HUES6 (cell line): ENCODE results near the gene MRAP2.
"Not testable (repeated sequence)": the region's sequence is repeated elsewhere in the genome, so short reads cannot be mapped to it uniquely, and the experiment has no call there.

Experiments used
- H3K27ac ChIP-seq: 2 replicates; pipeline ENCODE4 v1.7.0; 2013; ENCODE audit warnings: low read depth, mild to moderate bottlenecking, low read length, inconsistent platforms
- H3K27me3 ChIP-seq: 2 replicates; pipeline ENCODE4 v1.6.1; 2013; ENCODE audit warnings: low read length; ENCODE audit not compliant: control insufficient read depth, insufficient read depth
- H3K36me3 ChIP-seq: 2 replicates; pipeline ENCODE4 v1.6.1; 2013; ENCODE audit warnings: low read length; ENCODE audit not compliant: control insufficient read depth, insufficient read depth
- H3K4me1 ChIP-seq: 2 replicates; pipeline ENCODE4 v1.6.1; 2013; ENCODE audit warnings: low read length; ENCODE audit not compliant: control insufficient read depth, insufficient read depth
- H3K4me3 ChIP-seq: 2 replicates; pipeline ENCODE4 v1.5.1; 2013; ENCODE audit warnings: low read depth, low read length
- H3K9ac ChIP-seq: one replicate; pipeline ENCODE4 v1.6.1; 2013; ENCODE audit warnings: mild to moderate bottlenecking, low read length
- H3K9me3 ChIP-seq: 2 replicates; pipeline ENCODE4 v1.6.1; 2013; ENCODE audit warnings: low read depth, low read length; ENCODE audit not compliant: control insufficient read depth, insufficient read depth

Gene MRAP2

DNA sequence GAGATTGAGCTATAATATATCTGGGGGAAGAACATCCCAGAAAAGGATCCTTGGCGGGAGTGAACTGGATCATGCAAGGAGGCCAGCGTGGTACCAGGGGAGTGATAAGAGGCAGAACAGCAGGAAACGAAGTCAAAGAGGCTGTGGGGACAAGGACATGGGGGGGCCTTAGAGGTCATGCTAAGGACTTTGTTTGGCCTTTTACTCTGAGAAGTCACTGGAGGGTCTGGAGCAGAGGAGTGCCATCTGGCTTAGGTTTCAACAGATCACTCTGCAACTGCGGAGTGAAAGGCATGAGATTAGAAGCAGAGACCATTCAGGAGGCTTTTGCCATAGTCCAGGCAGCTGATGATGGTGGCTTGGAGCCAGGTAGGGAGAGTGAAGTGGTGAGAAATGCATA lies 24.3 kb downstream of the MRAP2 start:
- Histone ChIP-seq H3K36me3 (no peaks in the 10 kb centered on the region), H3K27ac (no peak overlapping the region), H3K9me3 (no peaks in the 10 kb centered on the region), H3K4me1 (peaks cover 33% of the 10 kb centered on the region), H3K9ac (no peak overlapping the region), H3K27me3 (no peaks in the 10 kb centered on the region), H3K4me3 (no peak overlapping the region)

GRCh38 chr6:84059082-84059481 lies 25.5 kb downstream of the MRAP2 start:
- Histone ChIP-seq H3K27me3 (no peaks in the 10 kb centered on the region), H3K9me3 (no peaks in the 10 kb centered on the region), H3K27ac (no peak overlapping the region), H3K36me3 (no peaks in the 10 kb centered on the region), H3K4me3 (no peak overlapping the region), H3K9ac (no peak overlapping the region), H3K4me1 (peaks cover 26% of the 10 kb centered on the region)

- Histone ChIP-seq H3K9ac (no peak overlapping the region), H3K9me3 (no peaks in the 10 kb centered on the region)
These were observed 27.6 kb downstream of the MRAP2 start for GRCh38 chr6:84061174-84061573.

DNA sequence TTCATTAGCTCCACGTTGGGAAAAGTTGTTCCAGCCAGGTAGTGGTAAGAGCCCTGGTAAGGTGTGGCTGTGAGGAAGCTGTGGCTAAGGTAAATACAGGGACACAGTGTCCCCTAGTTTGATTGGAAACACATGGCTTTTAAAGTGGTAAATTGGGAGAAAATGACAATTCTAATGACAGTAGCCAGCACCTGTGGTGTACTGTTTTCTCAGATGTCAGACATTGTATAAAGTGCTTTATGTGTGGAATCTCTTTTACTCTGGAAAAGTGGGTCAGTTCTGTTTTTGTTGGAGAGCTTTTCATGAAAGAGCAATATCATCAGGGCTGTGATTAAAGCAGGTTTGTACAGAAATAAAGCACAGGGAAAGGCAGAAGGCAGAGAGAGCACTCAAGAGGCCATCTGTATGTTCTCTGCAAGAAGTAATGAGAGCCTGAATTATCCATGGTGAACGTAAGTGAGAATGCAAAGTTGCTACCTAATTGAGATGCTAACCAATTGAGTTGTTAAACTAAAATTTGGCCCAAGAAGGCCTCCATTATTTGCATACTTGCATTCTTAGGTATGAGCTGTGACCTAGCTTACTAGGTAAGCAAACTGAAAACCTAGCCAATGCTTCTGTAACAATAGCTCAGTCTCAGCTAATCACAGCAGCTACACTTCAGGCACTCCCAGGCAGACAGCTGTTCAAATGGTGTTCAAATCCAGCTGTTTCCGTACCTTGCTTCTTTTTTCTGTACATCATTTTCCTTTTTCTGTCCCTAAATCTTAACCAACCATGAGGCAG lies 28.2 kb downstream of the MRAP2 start:
- H3K27me3 ChIP-seq: no peaks in the 10 kb centered on the region
- no peaks in the 10 kb centered on the region for H3K9me3 ChIP-seq
- no peaks in the 10 kb centered on the region for H3K36me3 ChIP-seq
- H3K9ac ChIP-seq: no peak overlapping the region
- no peak overlapping the region for H3K27ac ChIP-seq
- no peak overlapping the region for H3K4me3 ChIP-seq
- H3K4me1 ChIP-seq: peaks cover 26% of the 10 kb centered on the region

More at GRCh38 chr6:84061174-84061573, 27.6 kb downstream of the MRAP2 start:
- H3K36me3 ChIP-seq: no peaks in the 10 kb centered on the region
- no peak overlapping the region for H3K4me3 ChIP-seq
- H3K27me3 ChIP-seq: no peaks in the 10 kb centered on the region
- H3K27ac ChIP-seq: no peak overlapping the region
- peaks cover 26% of the 10 kb centered on the region for H3K4me1 ChIP-seq

DNA sequence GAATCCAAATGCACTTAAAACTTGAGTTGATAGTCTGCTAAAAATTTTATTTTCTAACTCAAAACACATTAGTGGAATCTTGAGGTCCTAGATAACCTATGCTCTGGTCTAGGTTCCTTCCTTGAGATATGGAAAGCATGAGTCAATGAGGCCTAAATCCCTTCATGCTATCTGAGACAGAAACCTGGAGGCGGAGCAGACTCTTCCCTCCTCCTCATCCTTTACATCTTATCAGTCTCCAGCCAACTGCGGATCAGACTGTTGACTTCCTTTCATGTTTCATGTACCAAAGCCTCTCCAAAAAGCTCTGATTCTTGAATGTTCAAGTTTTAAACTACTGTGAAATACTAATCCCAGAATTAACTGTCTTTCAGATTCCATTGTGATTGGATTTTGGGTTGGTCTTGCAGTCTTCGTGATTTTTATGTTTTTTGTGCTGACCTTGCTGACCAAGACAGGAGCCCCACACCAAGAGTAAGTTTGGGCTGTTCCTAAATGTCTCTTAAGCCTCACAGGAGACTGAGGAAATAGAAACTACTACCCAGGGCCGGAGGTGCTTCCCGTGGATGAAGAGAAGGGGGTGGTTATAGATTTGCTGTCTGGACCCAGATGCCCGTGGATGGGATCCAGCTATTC lies 29.1 kb downstream of the MRAP2 start:
- Histone ChIP-seq H3K27me3 (no peaks in the 10 kb centered on the region), H3K4me3 (no peak overlapping the region), H3K4me1 (peaks cover 26% of the 10 kb centered on the region), H3K9ac (no peak overlapping the region), H3K27ac (no peak overlapping the region), H3K9me3 (no peaks in the 10 kb centered on the region), H3K36me3 (no peaks in the 10 kb centered on the region)

GRCh38 chr6:84065693-84066290 lies 32.2 kb downstream of the MRAP2 start:
- no peaks in the 10 kb centered on the region for H3K27me3 ChIP-seq
- no peak overlapping the region for H3K27ac ChIP-seq
- H3K4me1 ChIP-seq: peaks cover 19% of the 10 kb centered on the region
- no peak overlapping the region for H3K4me3 ChIP-seq
- H3K36me3 ChIP-seq: no peaks in the 10 kb centered on the region
- H3K9me3 ChIP-seq: no peaks in the 10 kb centered on the region
- H3K9ac ChIP-seq: no peak overlapping the region

GRCh38 chr6:84066536-84066935 lies 33.0 kb downstream of the MRAP2 start:
- Histone ChIP-seq H3K9me3 (no peaks in the 10 kb centered on the region), H3K9ac (no peak overlapping the region), H3K27me3 (no peaks in the 10 kb centered on the region), H3K36me3 (no peaks in the 10 kb centered on the region), H3K4me1 (peaks cover 15% of the 10 kb centered on the region), H3K27ac (no peak overlapping the region), H3K4me3 (no peak overlapping the region)

DNA sequence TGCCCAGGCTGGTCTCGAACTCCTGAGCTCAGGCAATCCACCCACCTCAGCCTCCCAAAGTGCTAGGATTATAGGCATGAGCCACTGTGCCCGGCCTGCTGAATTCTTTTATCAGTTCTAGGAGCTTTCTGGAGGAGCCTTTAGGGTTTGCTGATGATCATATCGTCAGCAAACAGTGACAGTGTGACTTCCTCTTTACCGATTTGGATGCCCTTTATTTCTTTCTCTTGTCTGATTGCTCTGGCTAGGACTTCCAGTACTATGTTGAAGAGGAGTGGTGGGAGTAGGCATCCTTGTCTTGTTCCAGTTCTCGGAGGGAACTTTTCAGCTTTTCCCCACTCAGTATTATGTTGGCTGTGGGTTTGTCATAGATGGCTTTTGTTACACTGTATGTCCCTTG lies 35.3 kb downstream of the MRAP2 start:
- not testable (repeated sequence) for H3K9ac ChIP-seq, H3K4me1 ChIP-seq, H3K27ac ChIP-seq, H3K4me3 ChIP-seq, H3K27me3 ChIP-seq, H3K9me3 ChIP-seq, H3K36me3 ChIP-seq

GRCh38 chr6:84072442-84072997 lies 38.9 kb downstream of the MRAP2 start:
- Histone ChIP-seq H3K36me3 (no peaks in the 10 kb centered on the region), H3K27me3 (no peaks in the 10 kb centered on the region), H3K4me3 (no peak overlapping the region), H3K27ac (no peak overlapping the region), H3K9ac (no peak overlapping the region), H3K4me1 (peaks cover 8% of the 10 kb centered on the region), H3K9me3 (no peaks in the 10 kb centered on the region)

DNA sequence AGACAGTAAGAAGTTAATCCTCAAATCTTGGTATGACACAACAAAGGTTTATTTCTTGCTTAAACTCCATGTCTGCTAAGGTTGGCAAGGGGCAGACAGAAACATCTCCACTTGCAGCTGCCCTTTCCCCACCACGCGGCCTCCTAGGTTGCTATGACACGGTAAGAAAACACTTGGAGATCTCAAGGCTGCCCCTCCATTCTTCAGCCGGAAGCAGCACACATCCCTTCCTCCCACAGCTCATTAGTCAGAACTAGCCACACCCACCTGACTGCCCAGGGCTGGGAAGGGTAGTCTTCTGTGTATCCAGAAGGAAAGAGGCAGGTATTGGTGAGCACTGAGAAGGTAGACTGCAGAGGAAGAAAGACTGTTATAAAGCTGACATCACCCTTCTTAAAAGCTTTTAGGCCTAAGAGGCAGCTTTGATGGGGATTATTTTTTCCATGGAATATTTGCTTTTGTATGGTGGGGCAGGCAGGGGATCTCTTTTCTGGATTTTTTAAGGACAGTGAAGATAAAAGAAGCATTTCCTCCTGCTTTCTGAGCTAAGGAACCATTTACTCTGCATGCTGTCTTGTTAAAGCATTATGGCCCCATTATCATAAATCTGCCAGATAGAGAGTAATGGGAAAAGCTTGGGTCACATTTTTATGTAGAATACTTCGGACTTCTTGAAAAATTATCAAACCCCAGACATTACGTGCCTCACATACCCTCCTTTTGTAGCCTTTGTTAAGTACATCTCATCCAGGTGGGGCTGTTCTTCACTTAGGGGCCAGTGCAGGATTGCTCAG lies 41.6 kb downstream of the MRAP2 start:
- peaks cover 14% of the 10 kb centered on the region for H3K4me1 ChIP-seq
- H3K36me3 ChIP-seq: no peaks in the 10 kb centered on the region
- H3K9ac ChIP-seq: no peak overlapping the region
- H3K27ac ChIP-seq: no peak overlapping the region
- H3K9me3 ChIP-seq: no peaks in the 10 kb centered on the region
- no peak overlapping the region for H3K4me3 ChIP-seq
- H3K27me3 ChIP-seq: no peaks in the 10 kb centered on the region
